AG04450 (cell line): Measurements from ENCODE around the gene ZNF329. TPM values are rescaled to one million over a fixed set of nuclear protein-coding genes. Genes with fewer than 3 reads are reported as not detected.

Experiments
- CTCF ChIA-PET: fragments of 300-600, 350-600 bp; formaldehyde crosslinking; extraction: SDS; loops from one replicate; lab custom pipeline; 2022; ENCODE audit warnings: antibody characterized with exemption, inconsistent platforms; lab: Charles Lee
- POLR2A ChIA-PET: fragments of 350-600 bp; formaldehyde crosslinking; extraction: SDS; loops from one replicate; lab custom pipeline; 2021; ENCODE audit warnings: antibody characterized with exemption, inconsistent platforms; lab: Yijun Ruan, JAX
- DNase-seq: peaks from one replicate; pipeline ENCODE4 v3.0.0-alpha.2; 2011; ENCODE audit warnings: low read depth, low spot score
- H3K27ac ChIP-seq: one replicate; pipeline ENCODE4 v1.5.1; 2012; ENCODE audit warnings: low read depth, low read length, control low read depth
- H3K27me3 ChIP-seq: one replicate; pipeline ENCODE4 v1.6.0; 2012; ENCODE audit warnings: low read length; ENCODE audit not compliant: control insufficient read depth, insufficient read depth
- H3K4me3 ChIP-seq: 2 replicates; pipeline ENCODE4 v1.5.1; 2011; ENCODE audit warnings: mild to moderate bottlenecking, low read depth, low read length, control low read depth
- H3K9me3 ChIP-seq: 2 replicates; pipeline ENCODE4 v1.5.1; 2012; ENCODE audit warnings: low read length; ENCODE audit not compliant: control insufficient read depth, insufficient read depth
- CTCF ChIP-seq: IDR thresholded peaks from 2 replicates; pipeline ENCODE4 v1.5.1; 2011; ENCODE audit warnings: low read depth, low read length, control low read depth, inconsistent platforms
- polyA plus RNA-seq: library from polyadenylated mRNA; depleted of rRNA; stranded (reverse); fragments of >200 nt; gene quantifications from 2 replicates; pipeline ENCODE4 v1.2.3, GENCODE V29; 2011

ZNF329 gene
- polyA plus RNA-seq, 1 experiment, result 10.2 TPM

GRCh38 chr19:58086825-58087710 is 63.5 kb downstream of the ZNF329 start:
- Histone ChIP-seq H3K27me3 (no peaks in the 10 kb centered on the region), H3K4me3 (no peak overlapping the region), H3K27ac (peak overlapping the region; percentile 31), H3K9me3 (peaks cover 90% of the 10 kb centered on the region)
- POLR2A ChIA-PET, result no interaction called here
- no peak for TF ChIP-seq CTCF
- CTCF ChIA-PET, result no interaction called here
- no peak for DNase-seq

GRCh38 chr19:58085348-58085875 is 65.2 kb downstream of the ZNF329 start:
- no peak overlapping the region for H3K4me3 ChIP-seq
- no peaks in the 10 kb centered on the region for H3K27me3 ChIP-seq
- H3K9me3 ChIP-seq, result peaks cover 89% of the 10 kb centered on the region
- no peak for TF ChIP-seq CTCF
- no peak overlapping the region for H3K27ac ChIP-seq
- POLR2A ChIA-PET, result no interaction called here
- DNase-seq, result no peak
- CTCF ChIA-PET, result no interaction called here

- Histone ChIP-seq H3K4me3 (no peak overlapping the region), H3K9me3 (peaks cover 89% of the 10 kb centered on the region), H3K27me3 (no peaks in the 10 kb centered on the region), H3K27ac (no peak overlapping the region)
- ChIA-PET POLR2A (no interaction called here), CTCF (no interaction called here)
- TF ChIP-seq CTCF, result no peak
- DNase-seq, result no peak
These were observed 65.8 kb downstream of the ZNF329 start for GRCh38 chr19:58084596-58085347.

GRCh38 chr19:58083021-58083420 is 67.6 kb downstream of the ZNF329 start:
- TF ChIP-seq CTCF, result no peak
- CTCF ChIA-PET, result no interaction called here

GRCh38 chr19:58079792-58080191 is 70.8 kb downstream of the ZNF329 start:
- Histone ChIP-seq H3K9me3 (peaks cover 70% of the 10 kb centered on the region), H3K27me3 (no peaks in the 10 kb centered on the region), H3K27ac (no peak overlapping the region), H3K4me3 (no peak overlapping the region)
- no peak for TF ChIP-seq CTCF
- ChIA-PET POLR2A (no interaction called here), CTCF (no interaction called here)
- DNase-seq, result no peak

More at GRCh38 chr19:58083021-58083420, 67.6 kb downstream of the ZNF329 start:
- H3K27me3 ChIP-seq, result no peaks in the 10 kb centered on the region
- no peak overlapping the region for H3K4me3 ChIP-seq
- H3K9me3 ChIP-seq, result peaks cover 85% of the 10 kb centered on the region
- no peak for DNase-seq
- POLR2A ChIA-PET, result no interaction called here
- H3K27ac ChIP-seq, result no peak overlapping the region
